Measurements from ENCODE around the gene GOLGA8S. TPM values are rescaled to one million over a fixed set of nuclear protein-coding genes. Genes with fewer than 3 reads are reported as not detected.
"Not testable (repeated sequence)": the region's sequence is repeated elsewhere in the genome, so short reads cannot be mapped to it uniquely, and the experiment has no call there.

The GOLGA8S gene, protein sequence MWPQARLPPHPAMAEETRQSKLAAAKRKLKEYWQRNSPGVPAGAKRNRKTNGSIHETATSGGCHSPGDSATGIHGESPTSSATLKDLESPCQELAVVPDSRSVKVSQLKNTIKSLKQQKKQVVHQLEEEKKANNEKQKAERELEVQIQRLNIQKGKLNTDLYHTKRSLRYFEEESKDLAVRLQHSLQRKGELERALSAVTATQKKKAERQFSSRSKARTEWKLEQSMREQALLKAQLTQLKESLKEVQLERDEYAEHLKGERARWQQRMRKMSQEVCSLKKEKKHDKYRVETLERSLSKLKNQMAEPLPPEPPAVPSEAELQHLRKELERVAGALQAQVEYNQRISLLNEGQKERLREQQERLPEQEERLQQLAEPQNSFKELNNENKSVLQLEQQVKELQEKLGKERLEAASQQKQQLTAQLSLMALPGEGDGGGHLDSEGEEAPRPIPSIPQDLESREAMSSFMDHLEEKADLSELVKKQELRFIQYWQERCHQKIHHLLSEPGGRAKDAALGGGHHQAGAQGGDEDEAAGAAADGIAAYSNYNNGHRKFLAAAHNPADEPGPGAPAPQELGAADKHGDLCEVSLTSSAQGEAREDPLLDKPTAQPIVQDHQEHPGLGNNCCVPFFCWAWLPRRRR
- polyA plus RNA-seq (ENCODE audit: insufficient read length in 4 of 4): 1 to 10 TPM in 3 of 4 donors, under 1 TPM in 1; 0.82 to 1.5 (median 1.3) TPM

DNA sequence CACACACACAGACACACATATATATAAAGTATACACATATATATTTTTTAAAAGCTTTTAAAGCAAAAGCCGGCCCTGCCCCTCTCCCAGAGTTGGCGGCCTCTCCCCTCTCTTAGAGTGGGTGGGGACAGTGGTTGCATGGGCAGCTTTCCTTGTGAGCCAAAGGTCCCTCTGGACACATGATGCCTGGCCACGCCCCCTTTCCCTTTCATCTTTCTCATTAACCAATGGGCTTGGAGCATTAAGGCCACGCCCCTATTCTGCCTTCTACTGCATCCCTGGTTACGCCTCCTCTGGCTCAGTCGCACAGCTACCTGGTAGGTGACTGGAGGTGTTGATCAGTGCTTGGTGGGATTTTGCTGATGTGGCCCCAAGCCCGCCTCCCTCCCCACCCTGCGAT is at the start of gene GOLGA8S:
Gene GOLGA8S (plus strand): TSS at position 301 of the 400 bp plus-strand sequence. CDS start 62 bp downstream, at position 363.
- DNase-seq (ENCODE audit: low read depth in 4 of 4, low spot score in 3 of 4): not testable (repeated sequence)

DNA sequence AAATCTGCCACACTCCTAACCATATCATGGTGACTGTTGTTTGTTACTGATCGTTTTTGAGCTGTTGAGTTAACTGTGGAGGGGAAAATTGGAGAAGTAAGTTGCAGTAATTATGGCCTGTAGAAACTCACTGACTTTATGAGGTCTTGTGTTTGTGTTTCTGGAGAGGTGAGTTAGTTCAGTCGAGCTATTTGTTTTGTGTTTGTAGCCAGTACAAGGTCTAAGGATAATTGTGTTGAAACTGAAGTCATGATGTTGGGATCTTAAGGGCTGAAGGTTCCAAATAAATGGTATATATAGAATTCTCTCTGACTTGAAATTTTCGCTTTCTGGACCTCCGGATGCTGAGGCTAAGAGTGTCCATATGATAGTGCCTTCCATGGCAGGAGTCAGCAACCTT is 49.7 kb upstream of the GOLGA8S start:
- not testable (repeated sequence) for DNase-seq (ENCODE audit: low read depth in 4 of 4, low spot score in 3 of 4)

DNA sequence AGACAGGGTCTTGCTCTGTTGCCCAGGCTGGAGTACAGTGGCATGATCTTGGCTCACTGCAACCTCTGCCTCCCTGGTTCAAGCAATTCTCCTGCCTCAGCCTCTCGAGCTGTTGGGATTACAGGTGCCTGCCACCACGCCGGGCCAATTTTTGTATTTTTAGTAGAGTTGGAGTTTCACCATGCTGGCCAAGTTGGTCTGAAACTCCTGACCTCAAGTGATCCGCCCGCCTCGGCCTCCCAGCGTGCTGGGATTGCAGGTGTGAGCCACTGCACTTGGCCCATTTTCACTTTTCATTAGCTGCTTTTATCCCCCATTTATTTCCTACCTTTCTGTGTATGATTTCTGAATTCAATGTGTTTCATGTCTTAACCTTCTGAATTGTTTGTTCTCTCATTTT is 48.6 kb upstream of the GOLGA8S start:
- DNase-seq (ENCODE audit: low read depth in 4 of 4, low spot score in 3 of 4): not testable (repeated sequence)

DNA sequence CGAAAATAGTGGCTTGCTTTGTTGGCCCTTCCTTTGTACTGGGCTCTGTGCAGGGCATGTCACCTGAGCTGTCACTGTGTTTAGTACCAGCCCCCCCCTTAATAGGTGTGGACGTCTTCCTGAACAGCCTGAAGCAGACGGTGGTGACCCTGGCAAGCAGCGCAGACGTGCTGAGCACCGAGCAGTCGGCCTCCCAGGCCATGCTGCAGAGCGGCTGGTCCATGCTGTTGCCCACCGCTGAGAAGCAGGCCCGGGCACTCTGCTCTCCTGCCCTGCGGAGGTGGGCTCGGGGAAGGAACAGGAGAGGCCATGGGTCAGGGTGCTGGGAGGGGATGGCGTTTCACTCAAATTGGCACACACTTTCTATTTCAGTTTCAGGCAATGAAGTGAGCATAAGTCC is 43.3 kb upstream of the GOLGA8S start:
- not testable (repeated sequence) for DNase-seq (ENCODE audit: low read depth in 4 of 4, low spot score in 3 of 4)

DNA sequence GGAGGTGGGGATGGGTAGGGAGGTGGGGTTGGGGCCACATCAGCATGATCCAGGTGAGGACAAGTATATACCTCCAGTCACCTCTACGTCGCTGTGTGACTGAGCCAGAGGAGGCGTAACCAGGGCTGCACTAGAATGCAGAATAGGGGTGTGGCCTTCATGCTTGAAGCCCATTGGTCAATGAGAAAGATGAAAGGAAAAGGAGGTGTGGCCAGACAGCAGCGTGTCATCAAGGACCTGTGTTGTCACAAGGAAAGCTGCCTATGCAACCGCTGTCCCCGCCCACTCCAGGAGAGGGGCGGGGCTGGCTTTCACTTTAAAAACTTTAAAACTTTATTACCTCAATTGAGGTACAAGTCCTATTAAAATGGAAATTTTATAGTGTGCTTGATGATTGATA is 20.5 kb upstream of the GOLGA8S start, which contains the start of gene GOLGA6L26:
Gene GOLGA6L26 (minus strand): TSS at position 101 of the 400 bp plus-strand sequence. CDS start 61 bp downstream, at position 40.
- DNase-seq (ENCODE audit: low read depth in 4 of 4, low spot score in 3 of 4): not testable (repeated sequence)

DNA sequence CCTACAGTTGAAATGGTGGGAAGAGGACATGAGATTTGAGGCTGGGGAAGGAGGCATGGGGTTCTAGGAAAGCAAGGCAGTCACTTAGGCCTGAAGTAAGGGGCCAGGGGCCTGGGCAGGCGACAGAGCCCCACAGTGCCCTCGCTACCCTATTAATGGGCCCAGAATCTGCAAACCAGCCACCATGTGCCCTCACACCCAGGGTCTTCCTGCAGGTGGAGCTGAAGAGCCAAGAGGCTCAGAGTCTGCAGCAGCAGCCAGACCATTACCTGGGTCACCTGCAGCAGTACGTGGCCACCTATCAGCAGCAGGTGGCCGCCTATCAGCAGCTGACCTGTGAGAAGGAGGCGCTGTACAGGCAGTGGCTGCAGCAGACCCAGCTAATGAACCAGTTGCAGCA is 8.1 kb downstream of the GOLGA8S start:
- DNase-seq (ENCODE audit: low read depth in 4 of 4, low spot score in 3 of 4): not testable (repeated sequence)

DNA sequence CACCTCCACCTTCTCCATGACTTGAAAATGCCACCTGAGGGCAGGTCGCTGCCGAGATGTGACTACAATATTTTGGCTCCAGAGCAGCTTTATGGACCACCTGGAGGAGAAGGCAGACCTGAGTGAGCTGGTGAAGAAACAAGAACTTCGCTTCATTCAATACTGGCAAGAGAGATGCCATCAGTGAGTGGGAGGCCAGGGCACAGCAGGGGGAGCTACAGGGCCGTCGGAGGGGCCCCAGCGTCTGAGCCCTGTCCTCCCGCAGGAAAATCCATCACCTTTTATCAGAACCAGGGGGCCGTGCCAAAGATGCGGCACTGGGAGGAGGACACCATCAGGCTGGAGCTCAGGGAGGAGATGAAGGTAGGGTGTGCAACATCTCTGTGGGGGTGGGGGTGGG is 9.7 kb downstream of the GOLGA8S start:
- DNase-seq (ENCODE audit: low read depth in 4 of 4, low spot score in 3 of 4): not testable (repeated sequence)

DNA sequence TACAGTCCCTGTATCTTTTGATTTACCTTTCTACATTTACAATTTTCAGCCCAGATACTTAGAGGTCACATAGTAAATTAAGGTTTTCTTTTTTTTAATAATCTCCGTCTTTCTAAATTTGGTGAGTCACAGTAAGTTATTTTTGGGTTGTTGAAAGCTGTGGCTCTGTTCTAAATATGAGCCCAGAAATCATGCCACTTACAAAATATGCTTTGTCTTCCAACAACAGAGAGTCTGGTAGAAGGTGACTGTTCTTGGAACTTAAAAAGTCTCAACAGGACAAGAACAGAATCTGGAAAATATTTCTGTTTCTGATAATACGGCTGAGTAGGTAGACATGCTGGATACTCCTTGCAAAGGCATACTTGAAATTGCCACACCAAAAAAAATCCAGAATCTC is 16.0 kb downstream of the GOLGA8S start:
- no peak for DNase-seq (ENCODE audit: low read depth in 4 of 4, low spot score in 3 of 4)

DNA sequence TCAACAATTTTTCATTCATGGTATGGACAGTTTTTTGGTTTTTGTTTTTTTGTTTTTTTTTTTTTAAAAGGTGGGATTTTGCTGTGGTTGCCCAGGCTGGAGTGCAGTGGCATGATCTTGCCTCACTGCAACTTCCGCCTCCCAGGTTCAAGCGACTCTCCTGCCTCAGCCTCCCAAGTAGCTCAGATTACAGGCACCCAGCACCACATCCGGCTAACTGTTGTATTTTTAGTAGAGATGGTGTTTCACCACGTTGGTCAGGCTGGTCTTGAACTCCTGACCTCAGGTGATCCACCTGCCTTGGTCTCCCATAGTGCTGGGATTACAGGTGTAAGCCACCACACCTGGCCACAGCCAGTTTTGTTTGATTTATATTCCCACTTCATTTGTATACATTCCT is 16.6 kb downstream of the GOLGA8S start:
- not testable (repeated sequence) for DNase-seq (ENCODE audit: low read depth in 4 of 4, low spot score in 3 of 4)

DNA sequence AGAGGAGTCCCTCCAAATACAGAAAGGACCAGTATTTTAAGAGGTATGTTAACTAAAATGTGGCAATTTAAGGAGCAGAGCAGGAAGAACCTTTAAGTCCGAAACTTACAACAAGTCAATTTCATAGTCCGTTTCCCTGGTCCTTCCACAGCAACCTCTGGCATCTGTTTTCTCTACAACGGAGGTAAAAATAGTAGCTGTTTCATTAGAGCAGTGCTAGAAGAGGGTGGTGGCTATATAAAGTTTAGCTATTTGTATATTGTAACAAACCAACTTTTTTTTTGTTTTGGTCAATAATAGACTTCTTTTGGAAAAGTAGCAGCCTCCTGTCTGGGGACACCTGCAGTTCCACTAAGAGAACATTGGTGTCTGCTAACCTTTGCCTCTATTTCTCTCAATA is 17.3 kb downstream of the GOLGA8S start:
- DNase-seq (ENCODE audit: low read depth in 4 of 4, low spot score in 3 of 4): not testable (repeated sequence)

DNA sequence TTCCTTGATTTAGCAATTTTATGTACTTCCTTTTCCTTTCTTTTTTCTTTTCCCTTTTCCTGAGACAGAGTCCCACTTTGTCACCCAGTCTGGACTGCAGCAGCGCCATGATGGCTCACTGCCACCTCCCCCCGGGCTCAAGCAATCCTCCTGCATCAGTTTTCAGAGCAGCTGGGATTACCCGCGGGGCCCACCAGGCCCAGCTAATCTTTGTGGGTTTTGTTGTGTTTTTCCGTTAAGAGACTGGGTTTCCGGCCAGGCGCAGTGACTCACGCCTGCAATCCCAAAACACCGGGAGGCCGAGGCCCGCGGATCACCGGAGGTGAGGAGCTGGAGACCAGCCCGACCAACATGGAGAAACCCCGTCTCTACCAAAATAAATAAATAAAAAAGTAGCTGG is 17.7 kb downstream of the GOLGA8S start:
- DNase-seq (ENCODE audit: low read depth in 4 of 4, low spot score in 3 of 4): no peak

DNA sequence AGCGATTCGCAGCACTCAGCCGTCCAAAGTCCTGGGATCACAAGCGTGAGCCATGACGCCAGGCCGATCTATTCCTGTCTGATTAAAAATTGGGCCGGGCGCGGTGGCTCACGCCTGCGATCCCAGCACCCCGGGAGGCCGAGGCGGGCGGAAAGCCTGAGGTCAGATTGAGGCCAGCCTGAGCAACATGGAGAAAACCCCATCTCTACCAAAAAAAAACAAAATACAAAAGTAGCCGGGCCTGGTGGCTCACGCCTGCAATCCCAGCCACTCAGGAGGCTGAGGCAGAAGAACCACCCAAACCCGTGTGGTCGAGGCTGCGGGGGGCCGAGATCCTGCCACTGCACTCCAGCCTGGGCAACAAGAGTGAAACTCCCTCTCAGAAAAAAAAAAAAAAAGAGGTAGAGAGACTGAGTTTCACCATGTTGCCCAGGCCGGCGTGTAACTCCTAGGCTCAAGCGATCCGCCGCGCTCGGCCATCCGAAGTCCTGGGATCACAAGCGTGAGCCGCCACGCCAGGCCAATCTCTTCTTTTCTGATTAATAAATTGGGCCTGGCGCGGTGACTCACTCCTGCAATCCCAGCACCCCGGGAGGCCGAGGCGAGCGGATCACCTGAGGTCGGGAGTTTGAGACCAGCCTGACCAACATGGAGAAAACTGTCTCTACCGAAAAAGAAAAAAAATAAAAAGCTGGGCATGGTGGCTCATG is 18.5 kb downstream of the GOLGA8S start:
- not testable (repeated sequence) for DNase-seq (ENCODE audit: low read depth in 4 of 4, low spot score in 3 of 4)

DNA sequence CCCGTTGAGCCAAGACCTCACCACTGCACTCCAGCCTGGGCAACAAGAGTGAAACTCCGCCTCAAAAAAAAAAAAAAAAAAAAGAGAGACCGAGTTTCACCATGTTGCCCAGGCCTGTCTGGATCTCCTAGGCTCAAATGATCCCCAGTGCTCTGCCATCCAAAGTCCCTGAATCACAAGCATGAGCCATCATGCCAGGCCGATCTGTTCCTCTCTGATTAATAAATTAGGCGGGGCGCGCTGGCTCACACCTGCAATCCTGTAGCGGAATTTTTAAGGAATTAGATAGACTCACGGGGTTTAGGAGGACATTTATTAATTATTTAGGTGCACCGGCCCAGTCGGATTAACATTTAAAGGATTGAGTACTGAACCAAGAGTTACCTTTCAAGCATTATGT is 19.7 kb downstream of the GOLGA8S start:
- not testable (repeated sequence) for DNase-seq (ENCODE audit: low read depth in 4 of 4, low spot score in 3 of 4)

DNA sequence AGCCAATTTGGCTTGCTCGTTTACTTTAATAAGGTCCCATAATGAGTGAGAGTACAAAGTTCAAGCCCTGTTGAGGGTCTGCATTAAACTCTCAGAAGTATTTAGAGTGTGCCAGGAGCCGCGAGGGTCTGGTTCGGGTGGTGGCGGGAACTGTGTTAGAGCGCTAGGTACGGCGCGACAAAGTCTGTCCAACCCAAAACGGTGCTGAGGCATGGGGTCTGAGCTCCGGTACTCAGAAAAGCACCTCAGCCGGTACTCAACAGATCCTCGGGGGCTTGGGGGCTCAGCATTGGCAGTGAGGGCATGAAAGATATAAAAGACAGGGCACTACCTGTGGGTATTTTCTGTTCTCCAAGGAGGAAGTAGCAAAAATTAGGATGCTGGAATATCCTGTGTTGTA is 24.4 kb downstream of the GOLGA8S start:
- not testable (repeated sequence) for DNase-seq (ENCODE audit: low read depth in 4 of 4, low spot score in 3 of 4)

DNA sequence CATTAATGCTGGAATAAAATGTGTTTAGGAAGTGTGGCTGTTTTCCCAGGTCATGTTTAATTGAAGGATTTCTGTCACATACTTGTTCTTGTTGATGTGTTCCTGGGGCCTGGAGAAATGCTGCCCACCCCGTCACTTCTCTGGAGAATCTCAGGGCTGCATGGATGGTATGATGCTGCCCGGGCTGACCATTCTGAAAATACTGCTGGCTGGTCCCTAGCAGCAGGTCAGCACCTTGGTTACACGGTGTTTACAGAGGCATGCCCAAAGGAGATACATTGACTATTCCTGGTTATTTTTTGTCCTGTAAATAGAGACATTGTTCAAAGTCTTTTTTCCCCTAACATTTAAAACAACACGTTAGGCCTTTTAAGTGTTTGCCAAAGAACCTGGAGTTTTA is 26.2 kb downstream of the GOLGA8S start:
- DNase-seq (ENCODE audit: low read depth in 4 of 4, low spot score in 3 of 4): not testable (repeated sequence)

DNA sequence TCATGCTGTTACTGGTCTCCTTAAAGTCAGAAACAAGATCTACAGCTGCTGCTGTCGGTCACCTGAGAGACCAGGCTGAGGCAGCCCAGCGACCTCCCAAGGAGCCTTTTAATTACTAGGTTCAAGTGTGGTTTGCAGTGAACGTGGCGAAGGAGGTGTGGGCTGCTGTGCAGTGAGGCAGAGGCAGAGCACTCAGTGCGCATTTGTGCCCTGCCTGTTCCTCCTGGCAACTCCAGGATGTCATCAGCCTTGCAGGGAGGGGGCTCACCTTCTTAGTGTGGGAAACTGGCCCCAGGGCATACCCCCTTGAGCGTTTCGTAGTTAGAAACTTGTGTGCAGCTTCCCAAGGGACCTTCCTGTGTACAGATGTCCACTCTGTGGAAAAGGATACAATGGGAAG is 26.6 kb downstream of the GOLGA8S start:
- not testable (repeated sequence) for DNase-seq (ENCODE audit: low read depth in 4 of 4, low spot score in 3 of 4)

DNA sequence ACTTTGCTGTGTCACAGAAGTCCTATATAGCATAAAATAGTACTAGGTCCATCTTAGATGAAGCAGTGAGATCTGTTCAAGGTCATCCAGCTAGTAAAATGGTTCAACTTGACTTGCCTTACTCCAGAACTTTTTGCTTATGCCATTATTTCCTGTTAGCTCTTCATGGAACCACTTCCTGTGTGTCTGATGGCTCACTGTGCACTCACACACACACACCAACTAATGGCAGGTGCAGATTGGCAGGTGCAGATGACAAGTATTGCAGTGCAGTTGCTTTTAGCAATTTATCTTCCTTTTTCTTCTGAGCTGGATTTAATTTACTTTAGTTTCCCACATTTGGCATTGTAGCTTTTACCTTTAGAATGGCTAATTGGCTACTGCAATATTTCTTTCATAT is 29.8 kb downstream of the GOLGA8S start:
- no peak for DNase-seq (ENCODE audit: low read depth in 4 of 4, low spot score in 3 of 4)

DNA sequence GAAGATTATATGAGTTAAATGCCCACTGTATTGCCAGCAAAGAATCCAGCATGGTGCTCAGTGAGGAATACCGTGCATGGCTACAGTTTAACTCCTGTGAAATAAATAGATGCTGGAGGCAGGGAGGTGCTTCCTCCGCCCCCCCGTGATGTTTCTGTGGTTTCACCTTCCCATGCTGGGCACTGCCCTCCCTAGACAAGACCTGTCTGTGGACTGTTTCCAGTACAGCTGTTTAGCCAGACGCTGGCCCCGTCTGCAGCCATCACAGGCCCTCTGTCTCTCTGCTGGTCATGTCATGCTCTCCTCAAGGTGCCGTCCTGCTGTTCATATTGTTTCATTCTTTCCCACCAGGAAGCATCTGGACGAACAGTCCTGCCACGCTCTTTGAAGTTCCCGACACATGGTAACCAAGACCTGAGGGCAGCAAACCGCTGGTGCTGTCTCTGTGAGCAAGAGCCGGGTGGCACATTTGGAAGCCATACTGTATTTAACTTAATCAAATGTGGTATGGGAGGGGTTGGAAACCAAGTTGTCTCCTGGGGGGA is 31.4 kb downstream of the GOLGA8S start:
- no peak for DNase-seq (ENCODE audit: low read depth in 4 of 4, low spot score in 3 of 4)

DNA sequence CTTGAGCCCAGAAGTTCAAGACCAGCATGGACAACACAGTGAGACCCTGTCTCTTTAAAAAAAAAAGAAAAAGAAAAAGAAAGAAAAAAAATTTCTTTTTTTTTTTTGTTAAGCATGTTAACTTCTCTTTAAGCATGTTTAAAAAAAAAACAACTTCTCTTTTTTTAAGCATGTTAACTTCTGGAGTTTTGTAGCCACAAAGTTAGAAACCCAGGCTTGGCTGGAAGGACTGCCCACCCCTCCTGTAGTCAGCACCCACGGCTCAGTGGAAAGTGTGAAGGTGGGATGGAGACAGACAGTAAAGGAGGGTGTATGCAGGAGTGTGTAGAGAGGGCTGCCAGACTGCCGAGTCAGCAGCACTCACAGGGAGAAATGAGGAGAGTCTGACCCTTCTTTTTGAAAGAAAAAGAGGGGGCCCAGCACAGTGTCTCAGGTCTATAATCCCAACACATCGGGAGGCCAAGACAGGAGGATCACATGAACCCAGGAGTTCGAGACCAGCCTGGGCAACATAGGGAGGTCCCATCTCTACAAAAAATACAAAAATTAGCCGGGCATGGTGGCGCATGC is 33.2 kb downstream of the GOLGA8S start:
- no peak for DNase-seq (ENCODE audit: low read depth in 4 of 4, low spot score in 3 of 4)

DNA sequence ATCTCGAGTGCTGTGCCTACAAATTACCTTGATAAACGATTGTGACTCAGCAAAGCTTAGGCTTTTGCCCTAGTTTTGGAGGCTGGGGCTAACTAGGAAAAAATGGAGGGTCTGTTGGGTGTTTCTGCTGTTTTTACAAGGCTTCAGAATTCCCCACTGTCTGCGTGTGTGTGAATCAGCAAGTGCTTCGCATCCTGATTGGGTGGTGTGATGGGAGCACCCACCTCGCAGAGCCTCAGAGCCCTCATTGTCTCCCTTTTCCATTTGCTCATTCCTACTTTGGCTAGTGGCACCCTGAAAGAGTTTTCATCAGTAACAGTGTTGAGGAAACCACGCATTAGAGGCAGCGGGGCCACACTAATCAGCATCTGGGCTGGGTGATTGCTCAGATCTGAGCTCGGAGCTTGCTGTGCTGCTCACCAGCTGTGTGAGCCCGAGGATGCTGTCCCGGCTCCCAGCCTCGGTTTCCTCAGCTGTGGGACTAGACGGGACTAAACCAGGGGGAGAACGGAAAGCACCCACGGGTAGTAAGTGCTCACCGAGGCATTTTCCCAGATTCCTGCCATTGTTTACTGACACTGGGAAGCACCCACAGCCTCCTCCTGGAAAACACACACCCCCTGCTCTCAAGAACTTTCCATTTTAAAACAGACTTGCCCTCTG is 40.6 kb downstream of the GOLGA8S start:
- DNase-seq (ENCODE audit: low read depth in 4 of 4, low spot score in 3 of 4): no peak

Data from left renal pelvis (tissue), 4 donors.